ENCODE results near the gene SCYL1.

DNA sequence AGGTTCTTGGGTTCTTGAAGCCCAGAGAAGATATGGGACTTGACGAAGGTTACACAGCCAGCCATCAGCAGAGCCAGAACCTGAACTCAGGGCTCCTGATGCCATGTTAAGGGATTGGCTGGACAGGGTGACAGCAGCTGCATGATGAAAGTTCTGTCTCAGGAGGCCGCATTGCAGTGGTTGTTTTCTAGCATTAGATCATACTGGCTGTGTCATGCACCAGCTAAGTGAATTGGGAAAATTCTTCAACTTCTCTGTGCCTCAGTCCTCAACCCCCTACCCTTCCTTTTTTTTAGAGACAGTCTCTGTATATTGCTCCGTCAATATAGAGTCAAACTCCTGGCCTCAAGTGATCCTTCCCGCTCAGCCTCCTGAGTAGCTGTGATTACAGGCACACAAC lies 38.7 kb downstream of the SCYL1 start:
- TF ChIP-seq CTCF (IDR thresholded peaks at IDR 0.05; ENCODE audit: low read depth, low read length) (no peak), EZH2phosphoT487 (IDR thresholded peaks at IDR 0.05; ENCODE audit: low read depth) (no peak)

Data from OCI-LY3 (cell line).